H1 (cell line): ENCODE results near the gene PXN.

Experiments
- ATF3 ChIP-seq: IDR thresholded peaks from 2 replicates; pipeline ENCODE4 v1.6.1; 2011; ENCODE audit warnings: low read depth, mild to moderate bottlenecking, low read length; ENCODE audit not compliant: insufficient read depth
- CBX8 ChIP-seq: fragments of 300-800, 300-1000 bp; sonication (generic); IDR thresholded peaks from 2 replicates; pipeline ENCODE4 v1.7.1; 2016; ENCODE audit warnings: low read depth, low read length, borderline replicate concordance
- CREB1 ChIP-seq: IDR thresholded peaks from 2 replicates; pipeline ENCODE4 v1.6.1; 2012; ENCODE audit warnings: inconsistent platforms
- GABPA ChIP-seq: IDR thresholded peaks from 2 replicates; pipeline ENCODE4 v1.6.1; 2011; ENCODE audit warnings: mild to moderate bottlenecking, low read length, moderate library complexity, borderline replicate concordance; ENCODE audit not compliant: insufficient read depth
- KDM1A ChIP-seq: fragments of 200-600, 300-600 bp; sonication (generic); IDR thresholded peaks from 2 replicates; pipeline ENCODE4 v1.7.1; 2016; ENCODE audit warnings: mild to moderate bottlenecking, low read length, borderline replicate concordance
- POLR2A ChIP-seq, 2 experiments: IDR thresholded peaks; 1 replicate in 1 of 2; 2 replicates in 1 of 2; pipeline ENCODE4 v1.6.1; 2011; ENCODE audit warnings: low read depth in 2 of 2, low read length in 2 of 2, mild to moderate bottlenecking in 2 of 2; ENCODE audit errors: control extremely low read depth in 1 of 2
- TF ChIP-seq, protein P1 (sequence below): IDR thresholded peaks from 2 replicates; pipeline ENCODE4 v1.6.1; 2011; ENCODE audit warnings: low read length, improper control_type of control experiment

DNA sequence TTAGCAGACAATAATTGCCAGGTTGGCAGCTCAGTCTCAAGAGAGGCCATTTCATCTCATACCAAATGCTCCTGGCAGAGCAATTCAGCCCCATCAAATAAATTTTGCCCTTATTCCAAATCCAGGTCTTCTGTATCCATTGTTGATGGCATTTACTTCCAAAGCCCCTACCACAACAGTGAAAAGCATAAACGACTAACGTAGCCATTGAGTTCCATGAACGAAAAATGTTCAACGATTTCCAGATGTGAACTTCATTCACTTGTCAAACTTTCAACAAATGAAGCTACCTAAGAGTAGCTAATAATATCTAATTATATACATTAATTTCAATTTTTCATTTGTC is 68.0 kb downstream of the PXN start:
- TF ChIP-seq, protein P1, sequence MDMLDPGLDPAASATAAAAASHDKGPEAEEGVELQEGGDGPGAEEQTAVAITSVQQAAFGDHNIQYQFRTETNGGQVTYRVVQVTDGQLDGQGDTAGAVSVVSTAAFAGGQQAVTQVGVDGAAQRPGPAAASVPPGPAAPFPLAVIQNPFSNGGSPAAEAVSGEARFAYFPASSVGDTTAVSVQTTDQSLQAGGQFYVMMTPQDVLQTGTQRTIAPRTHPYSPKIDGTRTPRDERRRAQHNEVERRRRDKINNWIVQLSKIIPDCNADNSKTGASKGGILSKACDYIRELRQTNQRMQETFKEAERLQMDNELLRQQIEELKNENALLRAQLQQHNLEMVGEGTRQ = no peak
- TF ChIP-seq KDM1A = no peak
- TF ChIP-seq GABPA = no peak
- TF ChIP-seq POLR2A (IDR thresholded peaks at IDR 0.05; ENCODE audit: control extremely low read depth in 1 of 2, low read depth in 2 of 2, low read length in 2 of 2) = no peak; a peak in 1 of 3 replicates
- TF ChIP-seq CBX8 = no peak
- no peak for TF ChIP-seq CREB1
- TF ChIP-seq ATF3 = no peak
